Tibial nerve (tissue), 4 donors: ENCODE results near the gene ADM.

Source experiments
- CTCF ChIP-seq, 5 experiments: fragments of 200-600 bp in 3 of 5; fragments of 450-650 bp in 2 of 5; sonication (generic) in 3 of 5; IDR thresholded peaks; one replicate each; pipeline ENCODE4 v1.5.1; 2016 to 2019; ENCODE audit warnings: antibody characterized with exemption in 5 of 5, mild to moderate bottlenecking in 3 of 5, moderate library complexity in 2 of 5
- EP300 ChIP-seq, 2 donors: sonication (generic); formaldehyde crosslinking; IDR thresholded peaks; one replicate each; pipeline ENCODE4 v1.6.1; 2017; ENCODE audit warnings: antibody characterized with exemption in 2 of 2, mild to moderate bottlenecking in 1 of 2
- POLR2A ChIP-seq, 2 donors: fragments of 450-650 bp; IDR thresholded peaks; one replicate each; pipeline ENCODE4 v1.6.1; 2017; ENCODE audit warnings: antibody characterized with exemption in 2 of 2, mild to moderate bottlenecking in 2 of 2, moderate library complexity in 2 of 2

- TF ChIP-seq CTCF (IDR thresholded peaks at IDR 0.05) (no peak), POLR2A (IDR thresholded peaks at IDR 0.05) (no peak), EP300 (IDR thresholded peaks at IDR 0.05) (no peak)
Observed at GRCh38 chr11:10257478-10257877, 47.4 kb upstream of the ADM start.
